Choroid plexus epithelial cell (primary cell): Measurements from ENCODE around the gene ELAVL1.

Source experiments
- DNase-seq: peaks from one replicate; pipeline ENCODE4 v3.0.0-alpha.2; 2010; ENCODE audit warnings: low read depth
- H3K4me3 ChIP-seq: 2 replicates; pipeline ENCODE4 v1.5.1; 2011; ENCODE audit warnings: low read depth, mild to moderate bottlenecking, control low read depth, low read length, moderate library complexity
- TF ChIP-seq, protein P1 (sequence below): conservative IDR thresholded peaks from 2 replicates; pipeline ENCODE4 v1.5.1; 2011; ENCODE audit warnings: low read depth, mild to moderate bottlenecking, control low read depth, inconsistent platforms, low read length, moderate library complexity

The ELAVL1 gene

GRCh38 chr19:7914598-7915045, 90.8 kb downstream of the ELAVL1 start, which contains the start of gene TGFBR3L:
TSS of gene TGFBR3L (plus strand) at chr19:7914830.
- no peak for DNase-seq
- TF ChIP-seq, protein P1, sequence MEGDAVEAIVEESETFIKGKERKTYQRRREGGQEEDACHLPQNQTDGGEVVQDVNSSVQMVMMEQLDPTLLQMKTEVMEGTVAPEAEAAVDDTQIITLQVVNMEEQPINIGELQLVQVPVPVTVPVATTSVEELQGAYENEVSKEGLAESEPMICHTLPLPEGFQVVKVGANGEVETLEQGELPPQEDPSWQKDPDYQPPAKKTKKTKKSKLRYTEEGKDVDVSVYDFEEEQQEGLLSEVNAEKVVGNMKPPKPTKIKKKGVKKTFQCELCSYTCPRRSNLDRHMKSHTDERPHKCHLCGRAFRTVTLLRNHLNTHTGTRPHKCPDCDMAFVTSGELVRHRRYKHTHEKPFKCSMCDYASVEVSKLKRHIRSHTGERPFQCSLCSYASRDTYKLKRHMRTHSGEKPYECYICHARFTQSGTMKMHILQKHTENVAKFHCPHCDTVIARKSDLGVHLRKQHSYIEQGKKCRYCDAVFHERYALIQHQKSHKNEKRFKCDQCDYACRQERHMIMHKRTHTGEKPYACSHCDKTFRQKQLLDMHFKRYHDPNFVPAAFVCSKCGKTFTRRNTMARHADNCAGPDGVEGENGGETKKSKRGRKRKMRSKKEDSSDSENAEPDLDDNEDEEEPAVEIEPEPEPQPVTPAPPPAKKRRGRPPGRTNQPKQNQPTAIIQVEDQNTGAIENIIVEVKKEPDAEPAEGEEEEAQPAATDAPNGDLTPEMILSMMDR: no peak
- H3K4me3 ChIP-seq: no peak within 1 kb of the TSS

- no peak for DNase-seq
- H3K4me3 ChIP-seq: no peak overlapping the region
- TF ChIP-seq, protein P1: no peak
Observed at GRCh38 chr19:7914099-7914498, 91.3 kb downstream of the ELAVL1 start.

DNA sequence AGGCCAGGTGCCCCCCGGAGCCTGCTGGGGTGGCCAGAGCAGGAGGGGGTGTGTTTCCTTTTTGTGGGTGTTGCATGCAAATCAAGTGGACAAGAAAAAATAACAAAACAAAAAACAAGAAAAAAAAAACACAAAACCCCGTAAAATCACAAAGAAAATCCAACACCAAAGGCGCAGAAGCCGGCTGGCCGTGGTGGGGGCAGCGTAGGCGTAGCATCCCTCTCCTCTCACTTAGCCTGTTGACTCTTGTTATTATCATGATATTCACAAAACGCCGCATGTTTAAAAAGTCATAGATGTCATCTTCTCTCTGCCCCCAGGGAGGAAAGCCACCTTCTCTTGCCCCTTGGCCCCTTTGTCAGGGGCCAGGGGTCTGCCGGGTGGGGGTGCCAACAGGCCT, 91.8 kb downstream of the ELAVL1 start:
- TF ChIP-seq, protein P1: no peak
- H3K4me3 ChIP-seq: no peak overlapping the region
- no peak for DNase-seq

- TF ChIP-seq, protein P1: no peak
- DNase-seq: no peak
- no peak overlapping the region for H3K4me3 ChIP-seq
Observed at GRCh38 chr19:7912697-7913564, 92.5 kb downstream of the ELAVL1 start.

GRCh38 chr19:7912144-7912696, 93.2 kb downstream of the ELAVL1 start:
- no peak overlapping the region for H3K4me3 ChIP-seq
- TF ChIP-seq, protein P1: no peak
- no peak for DNase-seq

DNA sequence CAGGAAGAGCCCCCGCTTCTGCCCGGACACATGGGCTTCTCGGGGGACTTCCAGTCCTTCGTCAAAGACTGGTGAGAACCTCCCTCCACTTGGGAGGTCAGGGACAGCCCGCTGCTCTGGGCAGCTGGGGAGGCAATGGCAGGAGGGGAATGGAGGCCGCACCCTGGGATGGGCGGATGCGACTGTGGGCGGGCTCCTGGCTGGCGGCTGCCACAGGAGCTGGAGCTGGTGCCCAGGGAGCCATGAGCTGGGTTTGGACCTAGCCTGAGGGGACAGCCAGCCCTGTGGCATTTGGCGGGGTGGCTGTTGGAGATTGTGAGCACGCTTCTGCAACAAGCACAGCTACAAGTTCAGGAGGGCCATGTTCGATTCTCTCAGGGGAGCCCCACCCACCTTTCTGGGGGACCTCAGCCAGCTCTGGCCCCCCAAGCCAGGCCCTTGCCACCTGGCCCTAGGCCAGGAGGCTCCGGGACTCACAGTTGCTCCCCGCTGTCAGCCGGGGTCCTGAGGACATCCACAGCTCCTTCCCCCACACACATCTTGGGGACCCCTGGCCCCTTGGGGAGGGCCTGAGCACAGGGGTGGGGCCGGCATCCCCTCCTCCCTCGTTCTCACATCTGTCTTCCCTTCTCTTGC, 93.8 kb downstream of the ELAVL1 start:
- no peak for DNase-seq
- TF ChIP-seq, protein P1: no peak
- no peak overlapping the region for H3K4me3 ChIP-seq
